Spleen (tissue), 11 donors: Measurements from ENCODE around the gene PREB. TPM values are rescaled to one million over a fixed set of nuclear protein-coding genes. Genes with fewer than 3 reads are reported as not detected.

Source experiments
- DNase-seq: peaks from one replicate; pipeline ENCODE4 v3.0.0-alpha.2; 2020
- H3K27ac ChIP-seq, 8 donors: fragments of 200-600 bp; sonication (generic) in 7 of 8; 1 replicate in 4 of 8; 2 replicates in 4 of 8; pipeline versions ENCODE4 v1.5.0 to v1.8.0; 2016 to 2021; ENCODE audit warnings: inconsistent platforms in 4 of 8, mild to moderate bottlenecking in 4 of 8, moderate library complexity in 1 of 8
- H3K27me3 ChIP-seq, 7 donors: fragments of 200-600 bp; sonication (generic) in 6 of 7; replicated peaks in 1 of 7; 1 replicate in 4 of 7; 2 replicates in 3 of 7; pipeline versions ENCODE4 v1.5.0 to v1.8.0; 2016 to 2021; ENCODE audit warnings: inconsistent platforms in 3 of 7, mild to moderate bottlenecking in 1 of 7
- H3K36me3 ChIP-seq, 6 donors: fragments of 200-600 bp; sonication (generic) in 5 of 6; 1 replicate in 4 of 6; 2 replicates in 2 of 6; pipeline versions ENCODE4 v1.5.0 to v1.8.0; 2016 to 2021; ENCODE audit warnings: inconsistent platforms in 2 of 6
- H3K4me1 ChIP-seq, 6 donors: fragments of 200-600 bp; sonication (generic) in 5 of 6; 1 replicate in 3 of 6; 2 replicates in 3 of 6; pipeline versions ENCODE4 v1.5.0 to v1.8.0; 2016 to 2021; ENCODE audit warnings: inconsistent platforms in 3 of 6
- H3K4me3 ChIP-seq, 8 donors: fragments of 200-600 bp; sonication (generic) in 7 of 8; 1 replicate in 4 of 8; 2 replicates in 4 of 8; pipeline versions ENCODE4 v1.5.0 to v1.8.0; 2016 to 2021; ENCODE audit warnings: inconsistent platforms in 4 of 8, mild to moderate bottlenecking in 4 of 8, moderate library complexity in 2 of 8
- H3K9me3 ChIP-seq, 8 donors: fragments of 200-600 bp; sonication (generic) in 7 of 8; 1 replicate in 4 of 8; 2 replicates in 4 of 8; pipeline versions ENCODE4 v1.5.0 to v1.8.0; 2016 to 2021; ENCODE audit warnings: inconsistent platforms in 4 of 8
- CTCF ChIP-seq, 11 experiments: fragments of 200-600 bp in 7 of 11; fragments of 450-650 bp in 4 of 11; sonication (generic) in 4 of 11; IDR thresholded peaks in 8 of 11; conservative IDR thresholded peaks in 3 of 11; 1 replicate in 7 of 11; 2 replicates in 4 of 11; pipeline versions ENCODE4 v1.4.0 to v1.8.0; 2016 to 2021; ENCODE audit warnings: antibody characterized with exemption in 11 of 11, inconsistent platforms in 4 of 11, mild to moderate bottlenecking in 1 of 11
- POLR2A ChIP-seq, 3 donors: fragments of 450-650 bp; IDR thresholded peaks; one replicate each; pipeline ENCODE4 v1.5.1; 2017; ENCODE audit warnings: antibody characterized with exemption in 3 of 3, mild to moderate bottlenecking in 1 of 3
- POLR2AphosphoS5 ChIP-seq, 3 donors: sonication (generic); formaldehyde crosslinking; IDR thresholded peaks; one replicate each; pipeline ENCODE4 v1.5.1; 2017; ENCODE audit warnings: antibody characterized with exemption in 3 of 3
- WGBS, 5 donors: extraction: QIAGEN DNeasy Blood & Tissue Kit in 3 of 5; methylation state at CpG; one replicate each; pipeline versions ENCODE4 v1.1.5 to v1.1.7; 2013 to 2018; 5-methylcytosine and 5-hydroxymethylcytosine counted together
- intact Hi-C: fragments of 100-400 bp; cut with DNase I; formaldehyde crosslinking; loops from one replicate; pipeline ENCODE4 v1.15.0; 2023; ENCODE audit warnings: low total_unique reads
- polyA plus RNA-seq, 3 donors: library from polyadenylated mRNA; stranded (reverse); fragments of 200-250 nt; gene quantifications; one replicate each; pipeline ENCODE4 v1.2.1, GENCODE V29; 2013
- total RNA-seq, 7 donors: library from RNA; depleted of rRNA in 3 of 7; stranded (reverse); fragments of >200 nt in 3 of 7; fragmentation: NEBNext Ultra II Directional in 4 of 7; extraction: Animal tissue kit (Norgen Biotek cat#: 25700) in 4 of 7; gene quantifications; one replicate each; pipeline versions ENCODE4 v1.1.0 to v1.2.1, GENCODE V29; 2016 to 2021
- donor health status: healthy with polysubstance abuse.
- donor health status: DM: no; HTN: no; CAD: no; lungs with moderate emphysema.
- donor health status: DM: no; HTN: no; CAD: no.
- donor health status: Bipolar disorder and iron deficiency.
- donor health status: healthy.
- donor health status: DM: no; HTN: no; CAD: no.
- donor health status: DM: yes; HTN: yes; CAD: no.

The PREB gene
- total and polyA plus RNA-seq, 10 donors: 42.8 to 75.0 (median 49.0) TPM

- Histone ChIP-seq H3K27ac (peak overlapping the region in 6 of 8 donors; percentile 88 to 96 (median 92)), H3K27me3 (no peaks in the 10 kb centered on the region), H3K4me3 (peak overlapping the region; percentile 84 to 99 (median 92)), H3K4me1 (peaks cover 9 to 35% (median 23%) of the 10 kb centered on the region in 6 donors), H3K36me3 (peaks cover 0 to 46% (median 31%) of the 10 kb centered on the region in 6 donors), H3K9me3 (no peaks in the 10 kb centered on the region)
- TF ChIP-seq CTCF (IDR thresholded peaks at IDR 0.05 in 8 of 11, conservative IDR thresholded peaks at IDR 0.05 in 3 of 11) (no peak), POLR2A (IDR thresholded peaks at IDR 0.05) (no peak), POLR2AphosphoS5 (IDR thresholded peaks at IDR 0.05) (no peak)
- no peak for DNase-seq
- intact Hi-C loops: no loop called here
- WGBS, 5 donors: 48 to 53% (median 51%) methylated on average over 13 to 14 of the region's 14 CpGs
These were observed 1.1 kb downstream of the PREB start for GRCh38 chr2:27133195-27133875.

GRCh38 chr2:27131429-27131828, 3.0 kb downstream of the PREB start:
- intact Hi-C loops: no loop called here
- H3K27me3 ChIP-seq: no peaks in the 10 kb centered on the region
- DNase-seq: no peak
- no peaks in the 10 kb centered on the region for H3K9me3 ChIP-seq
- peaks cover 0 to 46% (median 31%) of the 10 kb centered on the region in 6 donors for H3K36me3 ChIP-seq
- WGBS, 5 donors: 87 to 95% (median 93%) methylated on average over 11 of the region's 11 CpGs
- no peak overlapping the region for H3K4me3 ChIP-seq
- no peak overlapping the region for H3K27ac ChIP-seq
- H3K4me1 ChIP-seq: peaks cover 9 to 35% (median 23%) of the 10 kb centered on the region in 6 donors
- TF ChIP-seq CTCF (IDR thresholded peaks at IDR 0.05 in 8 of 11, conservative IDR thresholded peaks at IDR 0.05 in 3 of 11): no peak
- no peak for TF ChIP-seq POLR2AphosphoS5 (IDR thresholded peaks at IDR 0.05)
- no peak for TF ChIP-seq POLR2A (IDR thresholded peaks at IDR 0.05)

GRCh38 chr2:27130396-27130795, 4.0 kb downstream of the PREB start:
- intact Hi-C loops: no loop called here
- no peak overlapping the region for H3K4me3 ChIP-seq
- H3K9me3 ChIP-seq: no peaks in the 10 kb centered on the region
- peak; percentile 56 for DNase-seq
- H3K4me1 ChIP-seq: peaks cover 9 to 33% (median 23%) of the 10 kb centered on the region in 6 donors
- H3K27me3 ChIP-seq: no peaks in the 10 kb centered on the region
- H3K27ac ChIP-seq: no peak overlapping the region
- WGBS, 5 donors: 92 to 97% (median 93%) methylated on average over 10 of the region's 10 CpGs
- peaks cover 0 to 46% (median 31%) of the 10 kb centered on the region in 6 donors for H3K36me3 ChIP-seq
- peak in 2 of 3 donors; percentile 29 to 36 for TF ChIP-seq POLR2AphosphoS5 (IDR thresholded peaks at IDR 0.05)
- TF ChIP-seq CTCF (IDR thresholded peaks at IDR 0.05 in 8 of 11, conservative IDR thresholded peaks at IDR 0.05 in 3 of 11): no peak
- no peak for TF ChIP-seq POLR2A (IDR thresholded peaks at IDR 0.05)
